GM18502 (cell line): ENCODE measurements around the gene REEP6.
"Not testable (repeated sequence)": the region's sequence is repeated elsewhere in the genome, so short reads cannot be mapped to it uniquely, and the experiment has no call there.

ENCODE experiments used
- ATAC-seq: cut with Tn5 transposase; IDR thresholded peaks from one replicate; pipeline ENCODE4 v1.9.1; 2021; ENCODE audit warnings: mild to moderate bottlenecking; ENCODE audit not compliant: unreplicated experiment, poor library complexity

The REEP6 gene

GRCh38 chr19:1488282-1488601 lies 2.7 kb upstream of the REEP6 start:
- no peak for ATAC-seq

- no peak for ATAC-seq
Observed at GRCh38 chr19:1489463-1490310, 1.3 kb upstream of the REEP6 start.

- ATAC-seq, result peak; percentile 80
Observed at GRCh38 chr19:1490311-1491113, 469 bp upstream of the REEP6 start, which contains the start of gene PCSK4. Gene PCSK4, minus strand, starts transcription at chr19:1490350. Its CDS starts 4 bp downstream, at chr19:1490346.

- no peak for ATAC-seq
Observed at GRCh38 chr19:1491849-1492170, 829 bp downstream of the REEP6 start.

GRCh38 chr19:1492474-1493006 lies 1.6 kb downstream of the REEP6 start:
- ATAC-seq, result no peak

- no peak for ATAC-seq
Observed at GRCh38 chr19:1494115-1494815, 3.3 kb downstream of the REEP6 start.

DNA sequence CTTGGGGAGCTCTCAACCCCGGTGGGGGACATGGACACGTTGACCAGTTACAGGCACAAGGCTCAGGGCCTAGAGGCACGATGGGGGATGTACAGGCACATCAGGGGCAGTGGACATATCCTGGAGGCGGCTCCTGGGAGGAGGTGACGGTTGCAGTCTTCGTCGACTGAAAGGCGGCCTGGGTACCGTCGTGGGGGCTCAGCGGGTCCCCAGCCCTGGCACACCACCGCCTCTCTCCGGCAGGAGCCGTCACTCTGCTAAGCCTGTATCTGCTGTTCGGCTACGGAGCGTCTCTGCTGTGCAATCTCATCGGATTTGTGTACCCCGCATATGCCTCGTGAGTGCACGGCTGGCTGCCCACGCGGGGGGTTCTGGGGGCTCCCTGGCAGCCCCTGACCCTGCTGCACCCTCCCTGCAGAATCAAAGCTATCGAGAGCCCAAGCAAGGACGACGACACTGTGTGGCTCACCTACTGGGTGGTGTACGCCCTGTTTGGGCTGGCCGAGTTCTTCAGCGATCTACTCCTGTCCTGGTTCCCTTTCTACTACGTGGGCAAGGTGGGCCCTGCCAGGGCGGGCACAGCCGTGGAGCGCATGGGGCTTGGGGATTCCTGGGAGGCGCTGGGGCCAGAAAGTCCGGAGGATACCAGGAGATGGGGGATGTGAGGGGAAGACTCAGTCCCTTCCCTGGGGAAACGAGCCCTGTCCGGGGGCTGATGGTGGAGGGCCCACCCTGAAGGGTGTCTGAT lies 4.2 kb downstream of the REEP6 start:
- no peak for ATAC-seq

GRCh38 chr19:1495799-1496713 lies 5.1 kb downstream of the REEP6 start:
- no peak for ATAC-seq

DNA sequence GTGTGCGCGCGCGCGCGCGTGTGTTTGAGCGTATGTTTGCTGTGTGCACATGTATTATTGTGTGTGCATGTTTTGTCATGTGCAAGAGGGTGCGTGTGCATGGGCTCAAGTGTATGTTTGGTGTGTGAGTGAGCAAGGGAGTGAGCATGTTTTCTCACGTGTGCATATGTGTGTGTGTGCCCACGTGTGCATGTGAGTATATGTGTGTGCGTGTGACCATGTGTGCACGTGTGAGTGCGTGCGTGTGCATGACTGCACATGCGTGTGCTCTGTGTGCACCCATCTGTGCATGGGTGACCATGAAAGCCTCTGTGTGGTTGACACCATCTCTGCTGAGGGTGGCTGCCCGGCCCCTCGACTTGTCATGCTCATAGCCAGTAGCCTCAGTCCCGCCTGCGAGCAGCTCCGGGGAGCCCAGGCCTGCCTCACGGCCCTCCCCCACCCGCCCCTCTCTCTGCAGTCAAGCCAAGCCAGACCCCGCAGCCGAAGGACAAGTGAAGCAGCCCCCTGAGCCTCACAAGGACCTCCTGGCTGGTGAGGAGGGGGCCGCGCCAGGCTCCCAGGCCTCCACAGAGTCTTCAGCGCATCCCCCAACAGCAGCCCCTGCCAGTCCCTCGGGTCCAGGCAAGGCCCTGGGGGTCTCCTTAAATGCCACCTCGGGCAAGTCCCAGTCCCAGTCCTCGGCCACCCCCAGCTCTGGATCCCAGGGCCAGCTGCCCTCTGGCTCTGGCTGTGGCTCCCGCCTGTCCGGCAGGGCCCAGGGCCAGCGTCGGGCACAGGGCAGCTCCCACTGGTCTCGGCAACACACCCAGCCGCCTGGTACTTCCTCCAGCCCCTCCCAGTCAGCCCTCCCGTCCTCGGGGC lies 6.0 kb downstream of the REEP6 start:
- ATAC-seq, result no peak

GRCh38 chr19:1497578-1498235 lies 6.7 kb downstream of the REEP6 start:
- no peak for ATAC-seq

DNA sequence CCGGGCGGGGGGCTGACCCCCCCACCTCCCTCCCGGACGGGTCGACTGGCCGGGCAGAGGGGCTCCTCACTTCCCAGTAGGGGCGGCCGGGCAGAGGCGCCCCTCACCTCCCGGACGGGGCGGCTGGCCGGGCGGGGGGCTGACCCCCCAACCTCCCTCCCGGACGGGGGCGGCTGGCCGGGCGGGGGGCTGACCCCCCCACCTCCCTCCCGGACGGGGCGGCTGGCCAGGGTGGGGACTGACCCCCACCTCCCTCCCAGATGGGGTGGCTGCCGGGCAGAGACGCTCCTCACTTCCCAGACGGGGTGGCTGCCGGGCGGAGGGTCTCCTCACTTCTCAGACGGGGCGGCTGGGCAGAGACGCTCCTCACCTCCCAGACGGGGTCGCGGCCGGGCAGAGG lies 8.2 kb downstream of the REEP6 start:
- ATAC-seq, result not testable (repeated sequence)

- no peak for ATAC-seq
Observed at GRCh38 chr19:1501200-1501595, 10.2 kb downstream of the REEP6 start.

GRCh38 chr19:1502433-1503088 lies 11.6 kb downstream of the REEP6 start:
- no peak for ATAC-seq

- no peak for ATAC-seq
Observed at GRCh38 chr19:1503089-1503924, 12.3 kb downstream of the REEP6 start.

GRCh38 chr19:1503925-1504773 lies 13.2 kb downstream of the REEP6 start:
- no peak for ATAC-seq
